GM10266 (cell line): ENCODE data around the gene SIGLEC14.
"Not testable (repeated sequence)": the region's sequence is repeated elsewhere in the genome, so short reads cannot be mapped to it uniquely, and the experiment has no call there.

Source experiments
- DNase-seq: peaks from one replicate; pipeline ENCODE4 v3.0.0; 2012; ENCODE audit errors: extremely low spot score
- TF ChIP-seq, protein P1 (sequence below): IDR thresholded peaks from 2 replicates; pipeline ENCODE4 v1.5.1; 2012; ENCODE audit warnings: mild to moderate bottlenecking, low read depth; ENCODE audit not compliant: control insufficient read depth, insufficient read depth; ENCODE audit errors: missing control alignments

The SIGLEC14 gene

DNA sequence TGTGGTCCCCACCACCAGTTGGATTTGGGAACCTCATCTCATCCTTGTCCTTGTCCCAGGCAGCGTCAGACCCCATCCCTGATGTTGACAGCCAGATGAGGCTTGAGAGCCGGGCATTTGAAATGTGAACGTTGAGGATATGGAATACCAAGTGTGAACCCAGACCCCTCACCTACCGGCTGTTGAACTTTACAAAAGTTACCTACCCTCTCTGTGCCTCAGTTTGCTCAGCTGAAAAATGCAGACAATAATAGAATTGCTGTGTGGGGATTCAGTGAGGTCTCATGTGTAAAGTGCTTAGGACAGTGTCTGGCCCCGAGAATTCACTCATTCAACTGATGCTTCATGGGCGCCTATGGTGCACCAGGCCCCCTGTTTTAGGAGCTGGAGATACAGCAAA, 693 bp upstream of the SIGLEC14 start:
- TF ChIP-seq, protein P1, sequence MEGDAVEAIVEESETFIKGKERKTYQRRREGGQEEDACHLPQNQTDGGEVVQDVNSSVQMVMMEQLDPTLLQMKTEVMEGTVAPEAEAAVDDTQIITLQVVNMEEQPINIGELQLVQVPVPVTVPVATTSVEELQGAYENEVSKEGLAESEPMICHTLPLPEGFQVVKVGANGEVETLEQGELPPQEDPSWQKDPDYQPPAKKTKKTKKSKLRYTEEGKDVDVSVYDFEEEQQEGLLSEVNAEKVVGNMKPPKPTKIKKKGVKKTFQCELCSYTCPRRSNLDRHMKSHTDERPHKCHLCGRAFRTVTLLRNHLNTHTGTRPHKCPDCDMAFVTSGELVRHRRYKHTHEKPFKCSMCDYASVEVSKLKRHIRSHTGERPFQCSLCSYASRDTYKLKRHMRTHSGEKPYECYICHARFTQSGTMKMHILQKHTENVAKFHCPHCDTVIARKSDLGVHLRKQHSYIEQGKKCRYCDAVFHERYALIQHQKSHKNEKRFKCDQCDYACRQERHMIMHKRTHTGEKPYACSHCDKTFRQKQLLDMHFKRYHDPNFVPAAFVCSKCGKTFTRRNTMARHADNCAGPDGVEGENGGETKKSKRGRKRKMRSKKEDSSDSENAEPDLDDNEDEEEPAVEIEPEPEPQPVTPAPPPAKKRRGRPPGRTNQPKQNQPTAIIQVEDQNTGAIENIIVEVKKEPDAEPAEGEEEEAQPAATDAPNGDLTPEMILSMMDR = no peak
- DNase-seq = no peak

DNA sequence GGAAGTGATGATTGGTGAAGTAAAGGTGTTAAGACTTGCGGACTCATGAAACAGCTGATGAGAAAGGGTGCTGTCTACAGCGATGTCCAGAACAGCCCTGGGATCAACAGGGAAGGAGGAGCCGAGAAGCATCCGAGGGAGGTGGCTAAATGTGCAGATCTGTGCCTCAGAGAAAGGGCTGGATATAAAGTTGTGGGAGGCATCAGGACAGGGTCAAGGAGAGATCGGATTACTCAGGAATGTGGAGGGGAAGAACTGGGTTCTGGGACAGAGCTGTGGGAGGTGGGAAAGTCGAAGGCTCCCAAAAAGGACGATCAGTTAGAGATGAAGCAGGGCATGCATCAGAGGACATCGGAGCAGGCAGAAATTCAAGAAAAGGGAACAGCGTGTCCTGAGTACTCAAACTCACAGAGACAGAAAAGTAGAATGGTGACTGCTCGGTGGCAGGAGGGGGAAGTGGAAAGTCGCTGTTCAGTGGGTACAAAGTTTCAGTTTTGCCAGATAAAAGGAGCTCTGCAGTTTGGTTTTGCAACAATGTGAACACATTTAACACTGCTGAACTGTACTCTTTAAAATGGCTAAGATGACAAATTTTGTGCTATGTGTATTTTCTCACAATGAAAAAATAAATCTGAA, 1.9 kb downstream of the SIGLEC14 start:
- DNase-seq = no peak
- TF ChIP-seq, protein P1 = no peak

DNA sequence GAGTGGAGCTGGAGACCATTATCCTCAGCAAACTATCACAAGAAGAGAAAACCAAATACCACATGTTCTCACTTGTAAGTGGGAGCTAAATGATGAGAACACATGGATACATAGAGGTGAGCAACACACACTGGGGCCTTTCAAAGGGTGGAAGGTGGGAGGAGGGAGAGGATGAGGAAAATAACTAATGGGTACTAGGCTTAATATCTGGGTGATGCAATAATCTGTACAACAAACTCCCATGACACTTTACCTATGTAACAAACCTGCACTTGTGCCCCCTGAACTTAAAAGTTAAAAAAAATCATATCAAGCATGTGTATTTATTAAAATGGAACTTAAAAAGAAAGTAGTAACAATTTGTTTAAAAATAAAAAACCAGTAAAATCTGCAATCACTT, 5.0 kb downstream of the SIGLEC14 start:
- DNase-seq = no peak
- TF ChIP-seq, protein P1 = no peak

DNA sequence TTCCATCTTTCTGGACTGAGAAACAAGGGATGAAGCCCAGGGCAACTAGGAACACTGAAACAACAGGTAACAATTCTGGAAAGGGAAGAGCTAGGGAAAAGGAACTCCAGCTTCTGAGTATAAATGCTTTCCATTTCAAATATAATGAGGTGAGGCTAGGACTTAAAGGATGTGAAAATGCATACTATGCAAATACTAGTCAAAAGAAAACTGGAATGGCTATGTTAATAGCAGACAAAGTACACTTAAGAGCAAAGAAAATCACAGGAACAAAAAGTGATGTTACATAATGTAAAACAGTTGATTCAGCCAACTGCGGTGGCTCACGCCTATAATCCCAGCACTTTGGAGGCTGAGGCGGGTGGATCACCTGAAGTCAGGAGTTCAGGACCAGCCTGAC, 6.2 kb downstream of the SIGLEC14 start:
- TF ChIP-seq, protein P1 = no peak
- no peak for DNase-seq

DNA sequence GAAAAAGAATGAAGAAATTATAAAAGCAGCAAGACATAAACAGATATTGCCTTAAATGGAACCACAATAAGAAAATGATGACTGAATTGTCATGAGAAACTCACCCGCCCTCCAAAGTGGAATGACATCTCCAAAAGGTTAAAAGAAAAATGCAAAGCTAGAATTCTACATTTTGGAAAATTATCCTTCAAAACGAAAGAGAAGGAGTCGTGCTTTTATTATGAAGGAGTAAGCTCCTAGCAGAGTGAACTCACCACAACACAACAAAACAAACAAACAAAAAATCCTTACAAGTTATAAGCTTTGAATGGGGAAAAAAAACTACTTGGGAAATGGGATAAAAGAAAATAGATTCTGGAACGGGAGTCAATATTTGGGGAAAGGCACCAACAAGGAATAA, 6.7 kb downstream of the SIGLEC14 start:
- TF ChIP-seq, protein P1 = no peak
- DNase-seq = no peak

DNA sequence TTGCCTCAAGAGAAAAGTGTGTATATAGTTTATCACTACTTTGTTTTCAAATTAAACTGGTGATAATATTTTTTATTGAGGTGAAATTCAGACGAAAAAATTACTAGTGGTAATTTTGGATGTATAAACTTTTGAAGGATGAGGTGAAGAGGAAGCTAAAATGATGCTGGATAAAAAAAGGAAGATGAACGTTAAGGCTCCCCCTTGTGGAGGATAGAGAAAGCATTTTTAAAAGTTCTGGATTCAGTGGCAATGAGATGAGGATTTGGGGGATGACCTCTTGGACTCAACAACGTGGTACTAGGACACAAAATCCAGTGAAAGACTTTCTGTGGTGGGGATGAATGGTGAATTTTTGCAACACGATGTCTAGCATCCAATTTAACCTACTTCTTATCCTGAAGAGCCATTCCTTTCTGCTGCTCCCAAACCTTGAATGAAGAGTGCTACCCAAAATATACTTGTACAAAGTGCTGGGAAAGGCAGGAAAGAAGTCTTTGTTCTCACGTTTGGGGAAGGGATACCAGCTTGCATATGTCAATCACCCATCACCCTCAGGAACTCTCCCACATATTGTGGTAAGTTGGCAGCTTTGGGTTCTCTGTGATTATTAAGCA, 9.2 kb downstream of the SIGLEC14 start:
- DNase-seq = peak; percentile 28
- TF ChIP-seq, protein P1 = peak; percentile 54

DNA sequence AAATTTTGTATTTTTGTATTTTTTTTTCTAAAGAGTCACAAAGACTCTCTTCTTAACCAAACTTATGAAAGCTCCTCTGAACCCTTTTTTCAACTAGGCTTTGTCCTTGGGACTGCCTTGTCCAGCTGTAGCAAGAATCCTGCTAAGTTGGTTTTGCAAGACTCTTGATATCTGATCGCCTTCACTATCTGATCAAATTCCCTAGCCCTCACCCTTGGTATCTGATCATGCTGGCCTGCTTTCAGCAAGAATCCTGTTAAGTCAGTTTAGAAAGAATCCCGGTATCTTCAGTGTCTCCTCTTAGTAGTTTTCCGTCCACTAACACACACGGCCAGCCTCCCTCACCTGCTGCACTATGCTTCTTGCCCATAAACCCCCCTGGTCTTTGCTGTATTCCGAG, 14.5 kb downstream of the SIGLEC14 start:
- TF ChIP-seq, protein P1 = no peak

DNA sequence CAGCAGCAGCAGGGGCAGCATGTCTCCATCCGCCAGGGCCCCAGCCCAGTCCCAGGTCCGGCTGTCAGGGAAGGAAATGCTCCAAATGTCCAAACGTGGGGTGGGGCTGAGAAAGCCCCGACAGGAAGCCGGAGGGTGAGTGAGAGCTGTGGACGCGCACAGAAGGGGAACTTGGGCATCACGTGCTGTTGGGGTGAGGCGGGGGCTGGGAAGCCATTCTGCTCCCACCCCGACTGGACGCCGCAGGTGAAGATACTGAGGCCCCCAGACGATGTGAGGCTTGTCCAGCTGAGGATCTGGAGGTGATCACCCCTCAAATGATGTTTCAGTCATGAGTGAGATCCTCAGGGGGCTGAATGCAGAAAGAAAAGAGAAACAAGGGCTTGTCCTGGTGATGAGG, 16.3 kb downstream of the SIGLEC14 start, which contains the start of gene SIGLEC5:
Gene SIGLEC5 (minus strand): TSS at position 87 of the 400 bp plus-strand sequence. CDS start 66 bp downstream, at position 21.
- not testable (repeated sequence) for DNase-seq

More for the DNA sequence above, 14.5 kb downstream of the SIGLEC14 start:
- no peak for DNase-seq
